Skeletal muscle satellite cell (primary cell): Measurements from ENCODE around the gene CLEC16A.
"Not testable (repeated sequence)": the region's sequence is repeated elsewhere in the genome, so short reads cannot be mapped to it uniquely, and the experiment has no call there.

Experiments
- H3K27me3 ChIP-seq: 2 replicates; pipeline ENCODE4 v1.7.0; 2013; ENCODE audit warnings: low read length; ENCODE audit not compliant: control insufficient read depth, insufficient read depth
- H3K36me3 ChIP-seq: 2 replicates; pipeline ENCODE4 v1.7.0; 2013; ENCODE audit warnings: mild to moderate bottlenecking, control low read depth, low read length; ENCODE audit not compliant: insufficient read depth
- H3K4me1 ChIP-seq: 2 replicates; pipeline ENCODE4 v1.7.0; 2013; ENCODE audit warnings: low read length; ENCODE audit not compliant: control insufficient read depth, insufficient read depth
- H3K4me2 ChIP-seq: 2 replicates; pipeline ENCODE4 v1.7.0; 2013; ENCODE audit warnings: mild to moderate bottlenecking, low read length
- H3K4me3 ChIP-seq: 2 replicates; pipeline ENCODE4 v1.7.0; 2013; ENCODE audit warnings: low read length
- H3K9ac ChIP-seq: 2 replicates; pipeline ENCODE4 v1.7.0; 2013; ENCODE audit warnings: mild to moderate bottlenecking, low read depth, low read length, moderate library complexity
- H3K9me3 ChIP-seq: replicated peaks from 2 replicates; pipeline ENCODE4 v1.7.0; 2013; ENCODE audit warnings: mild to moderate bottlenecking, control low read depth, low read length

CLEC16A gene

DNA sequence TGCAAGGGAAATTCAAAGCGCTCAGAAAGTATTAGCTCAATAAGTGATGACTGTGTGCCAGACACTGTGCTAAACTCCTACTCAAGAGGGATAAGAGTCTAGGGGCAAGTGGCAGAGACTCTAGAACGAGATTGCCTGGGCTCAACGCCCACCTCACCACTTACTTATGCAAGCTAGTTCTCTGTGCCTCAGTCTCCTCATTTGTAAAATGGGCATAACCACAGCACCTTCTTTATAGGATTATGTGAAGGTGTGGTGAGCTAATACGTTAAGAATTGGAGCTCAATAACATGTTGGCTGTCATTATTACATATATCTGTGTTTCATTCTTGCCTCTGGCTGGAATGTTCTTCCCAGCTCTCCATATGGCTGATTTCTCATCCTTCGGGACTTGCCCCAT is 17.5 kb upstream of the CLEC16A start:
- Histone ChIP-seq H3K4me2 (no peak overlapping the region), H3K4me1 (peaks cover 13% of the 10 kb centered on the region), H3K36me3 (peaks cover 32% of the 10 kb centered on the region), H3K4me3 (no peak overlapping the region), H3K9ac (no peak overlapping the region), H3K9me3 (no peaks in the 10 kb centered on the region), H3K27me3 (no peaks in the 10 kb centered on the region)

DNA sequence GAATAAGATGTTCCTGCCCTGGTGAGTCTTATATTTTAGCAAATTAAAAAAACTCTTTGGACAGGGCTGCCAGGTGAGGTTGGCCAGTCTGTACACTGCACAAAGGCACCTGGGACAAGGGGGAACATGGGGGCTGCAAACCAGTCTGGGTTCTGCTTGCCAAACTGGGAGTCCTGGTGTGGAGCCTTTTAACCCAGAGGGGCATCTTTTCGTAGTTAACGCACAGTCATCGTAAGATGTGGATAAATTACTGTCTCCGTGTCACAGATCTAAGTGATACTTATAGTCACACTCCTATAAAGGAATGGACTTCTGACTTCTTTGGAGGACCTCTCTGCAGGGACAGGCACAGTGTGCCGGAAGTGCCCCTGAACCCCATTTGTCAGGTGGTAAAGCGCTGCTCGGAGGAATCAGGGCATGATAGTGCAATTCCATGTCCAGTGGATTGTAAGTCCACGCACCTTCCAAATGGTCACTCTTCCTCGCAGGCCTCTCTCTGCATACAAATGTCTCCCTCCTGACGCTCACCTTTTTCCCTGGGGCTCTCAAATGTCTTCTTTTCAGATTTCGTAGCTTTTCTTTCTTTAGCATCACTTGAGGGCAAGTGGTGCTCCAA is 16.8 kb upstream of the CLEC16A start:
- H3K27me3 ChIP-seq = no peaks in the 10 kb centered on the region
- H3K4me3 ChIP-seq = no peak overlapping the region
- no peak overlapping the region for H3K4me2 ChIP-seq
- no peak overlapping the region for H3K9ac ChIP-seq
- H3K36me3 ChIP-seq = peaks cover 37% of the 10 kb centered on the region
- peaks cover 6% of the 10 kb centered on the region for H3K4me1 ChIP-seq
- no peaks in the 10 kb centered on the region for H3K9me3 ChIP-seq

DNA sequence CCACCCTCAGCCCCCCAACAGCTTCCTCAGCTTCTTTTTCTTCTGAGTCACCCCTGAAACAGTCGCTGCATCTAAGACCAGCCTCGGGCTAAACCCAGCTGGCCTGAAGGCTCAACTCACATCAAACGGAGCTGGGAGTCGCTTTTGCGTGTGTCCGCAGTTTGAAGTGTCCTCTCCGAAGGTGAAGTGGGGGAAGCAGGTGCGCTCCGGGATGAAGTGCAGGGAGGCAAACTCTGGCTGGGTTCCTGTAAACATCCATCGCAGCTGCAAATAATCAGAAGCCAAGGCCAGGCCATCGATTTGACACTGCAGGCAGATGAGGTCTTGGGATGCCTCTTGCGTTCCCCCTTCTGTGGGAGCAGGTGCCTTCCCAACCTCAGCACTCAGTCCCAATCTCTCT is 15.3 kb upstream of the CLEC16A start:
- not testable (repeated sequence) for H3K4me2 ChIP-seq, H3K9me3 ChIP-seq, H3K27me3 ChIP-seq, H3K4me1 ChIP-seq, H3K4me3 ChIP-seq, H3K9ac ChIP-seq
- H3K36me3 ChIP-seq = peaks cover 44% of the 10 kb centered on the region

DNA sequence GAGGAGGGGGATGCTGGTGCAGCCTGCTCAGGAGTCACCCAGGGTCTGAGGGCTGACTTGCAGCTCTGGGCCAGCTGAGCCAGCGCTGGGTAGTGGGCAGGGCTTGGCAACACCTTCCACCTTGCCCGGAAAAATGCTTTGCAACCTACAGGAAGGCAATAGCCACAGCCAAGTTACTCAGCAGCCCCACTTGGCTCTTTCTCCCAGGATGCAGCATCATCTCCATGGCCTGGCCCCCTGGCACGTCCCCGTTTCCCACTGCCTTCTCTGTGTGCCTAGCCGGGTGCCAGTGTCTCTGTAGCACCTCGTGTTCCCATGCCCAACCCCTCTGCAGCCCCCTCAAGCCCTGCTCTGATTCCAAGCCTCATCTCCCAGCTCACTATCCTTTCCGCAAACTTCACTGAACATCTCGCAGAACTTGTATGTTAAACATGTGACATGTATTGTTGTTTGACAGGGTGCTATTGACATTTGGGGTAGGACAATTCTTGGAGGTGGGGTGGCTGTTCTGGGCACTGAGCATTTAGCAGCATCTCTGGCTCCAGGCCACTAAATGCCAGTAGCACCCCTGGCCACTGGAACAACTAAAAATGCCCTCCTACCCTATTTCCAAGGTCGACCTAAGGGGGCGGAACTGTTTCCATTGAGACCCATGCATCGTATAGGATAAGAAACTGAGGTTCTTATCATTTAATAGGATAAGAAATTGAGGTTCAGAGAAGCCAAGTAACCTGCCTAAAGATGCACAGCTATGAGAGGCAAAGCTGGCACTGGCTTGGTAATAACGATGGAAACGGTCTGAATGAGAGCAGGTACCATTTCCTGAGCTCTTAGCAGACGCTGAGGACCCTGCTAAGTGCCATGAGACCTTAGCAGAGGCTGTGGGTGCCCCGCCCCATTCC is 14.3 kb upstream of the CLEC16A start:
- Histone ChIP-seq H3K4me3 (no peak overlapping the region), H3K9me3 (no peaks in the 10 kb centered on the region), H3K9ac (no peak overlapping the region), H3K27me3 (no peaks in the 10 kb centered on the region), H3K4me1 (peaks cover 4% of the 10 kb centered on the region), H3K4me2 (no peak overlapping the region), H3K36me3 (peaks cover 44% of the 10 kb centered on the region)

DNA sequence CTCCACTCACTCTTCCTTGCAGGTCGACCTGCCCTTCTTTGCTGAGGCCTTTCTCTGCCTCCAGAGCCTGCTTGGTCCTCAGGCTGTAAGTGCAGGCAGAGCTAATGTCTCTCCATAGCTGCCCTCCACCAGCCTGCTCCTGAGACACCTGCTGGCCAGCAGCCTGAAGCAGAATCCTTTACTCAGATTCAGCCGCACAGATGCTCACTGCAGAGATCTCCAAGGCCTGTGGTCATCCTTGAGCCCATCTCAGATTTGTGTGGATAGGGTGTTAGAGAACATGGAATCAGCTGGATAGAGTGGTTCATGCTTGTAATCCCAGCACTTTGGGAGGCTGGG is 13.6 kb upstream of the CLEC16A start:
- H3K4me1 ChIP-seq = peaks cover 8% of the 10 kb centered on the region
- no peak overlapping the region for H3K9ac ChIP-seq
- H3K4me2 ChIP-seq = no peak overlapping the region
- H3K36me3 ChIP-seq = peaks cover 44% of the 10 kb centered on the region
- H3K9me3 ChIP-seq = no peaks in the 10 kb centered on the region
- H3K4me3 ChIP-seq = no peak overlapping the region
- no peaks in the 10 kb centered on the region for H3K27me3 ChIP-seq

DNA sequence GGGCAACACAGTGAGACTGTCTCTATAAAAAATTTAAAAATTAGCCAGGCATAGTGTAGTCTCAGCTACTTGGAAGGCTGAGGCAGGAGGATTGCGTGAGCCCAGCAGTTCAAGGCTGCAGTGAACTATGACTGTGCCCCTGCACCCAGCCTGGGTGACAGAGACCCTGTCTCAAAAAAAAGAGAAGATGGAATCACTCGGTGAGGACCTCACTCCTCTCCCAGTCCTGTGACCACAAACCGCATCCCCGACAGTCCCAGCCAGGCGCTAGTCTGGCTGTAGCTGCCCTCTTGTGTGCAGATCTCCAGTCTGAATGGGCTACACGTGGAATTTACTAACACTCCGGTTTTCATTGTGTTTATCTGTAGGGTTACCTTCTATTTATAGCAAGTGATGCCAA is 13.2 kb upstream of the CLEC16A start:
- Histone ChIP-seq H3K4me3 (no peak overlapping the region), H3K9me3 (no peaks in the 10 kb centered on the region), H3K27me3 (no peaks in the 10 kb centered on the region), H3K9ac (no peak overlapping the region), H3K36me3 (peaks cover 42% of the 10 kb centered on the region), H3K4me2 (no peak overlapping the region), H3K4me1 (peaks cover 9% of the 10 kb centered on the region)

DNA sequence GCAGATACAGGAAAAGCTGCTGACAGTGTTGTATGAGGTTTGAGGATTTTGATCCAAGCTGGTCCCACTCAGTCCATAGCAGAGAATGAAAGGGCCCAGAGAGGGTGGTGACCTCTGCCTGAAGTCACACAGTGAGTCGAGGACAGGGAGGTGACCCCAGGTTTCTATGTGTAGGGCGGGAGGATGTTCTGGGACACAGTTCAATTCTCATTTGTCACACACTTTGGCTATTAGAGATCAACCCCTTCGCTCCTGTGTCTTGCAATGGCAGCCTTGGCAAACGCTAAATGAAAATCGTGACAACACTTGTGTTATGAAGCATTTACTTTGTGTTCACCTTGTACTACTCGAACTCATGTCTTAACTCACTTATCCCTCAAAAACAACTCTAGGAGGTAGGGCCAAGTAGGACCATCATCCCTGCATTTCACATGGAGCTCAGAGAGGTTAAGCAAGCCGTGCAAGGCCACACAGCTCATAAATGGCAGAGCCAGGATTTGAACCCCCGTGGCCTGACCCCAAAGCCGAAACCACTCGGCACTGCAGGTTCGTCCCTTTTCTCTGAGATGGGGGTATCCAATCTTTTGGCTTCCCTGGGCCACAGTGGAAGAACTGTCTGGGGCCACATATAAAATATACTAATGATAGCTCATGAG is 12.3 kb upstream of the CLEC16A start:
- Histone ChIP-seq H3K9me3 (no peaks in the 10 kb centered on the region), H3K4me2 (no peak overlapping the region), H3K4me3 (no peak overlapping the region), H3K27me3 (no peaks in the 10 kb centered on the region), H3K9ac (no peak overlapping the region), H3K4me1 (peaks cover 9% of the 10 kb centered on the region), H3K36me3 (peaks cover 39% of the 10 kb centered on the region)

DNA sequence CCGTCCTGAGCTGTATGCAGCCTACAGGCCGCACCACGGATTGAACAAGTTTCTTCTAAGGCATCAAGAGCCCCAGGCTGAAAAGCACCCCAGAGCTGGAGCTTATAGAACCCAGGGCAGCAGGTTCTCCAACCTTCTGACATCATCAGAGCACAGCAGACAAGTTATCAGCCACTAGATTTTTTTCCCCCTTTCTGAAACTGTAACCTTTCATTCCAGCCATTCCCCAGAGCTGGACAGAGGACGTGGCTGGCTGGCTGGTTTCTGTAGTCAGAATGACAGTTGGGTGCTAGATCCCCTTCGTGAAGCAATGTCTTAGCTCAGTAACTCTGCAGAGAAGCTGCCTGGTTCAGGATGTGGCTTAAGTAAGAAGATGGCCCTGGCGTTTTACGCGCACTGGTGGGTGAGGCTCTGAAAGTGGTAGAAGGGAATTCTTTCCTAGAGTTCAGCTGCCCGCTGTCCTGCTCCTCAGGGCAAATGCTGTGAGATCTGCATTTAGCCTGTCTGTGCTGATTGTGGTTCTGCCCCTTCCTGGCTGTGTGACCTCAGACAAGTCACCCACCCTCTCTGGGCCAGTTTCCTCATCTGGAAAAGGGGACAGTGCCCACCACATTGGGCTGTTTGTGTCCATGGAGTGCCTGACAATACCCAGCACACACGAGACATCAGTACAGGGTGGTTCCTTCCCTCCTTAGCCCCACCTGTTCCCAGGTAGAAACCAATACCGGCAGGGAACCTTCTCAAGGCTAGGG is 11.2 kb upstream of the CLEC16A start:
- H3K4me3 ChIP-seq = no peak overlapping the region

DNA sequence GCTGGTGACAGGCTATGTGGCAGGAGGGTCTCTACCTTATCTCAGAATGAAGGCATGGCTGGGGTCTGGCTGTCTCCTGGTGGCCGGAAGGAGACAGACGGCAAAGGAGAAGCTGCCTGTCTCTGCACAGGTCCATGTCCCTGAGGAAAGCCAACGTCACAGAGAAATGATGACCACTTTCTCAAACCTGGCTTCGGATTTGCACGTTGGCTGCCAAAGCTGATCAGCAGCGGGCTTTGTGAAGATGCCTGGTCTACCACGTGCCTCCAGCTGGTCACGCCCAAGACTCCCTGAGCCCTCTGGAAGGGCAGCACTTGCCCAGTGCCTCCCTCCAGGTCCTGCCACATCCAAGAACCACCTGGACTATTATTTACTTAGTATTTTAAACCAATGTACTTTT is 10.5 kb upstream of the CLEC16A start:
- peaks cover 34% of the 10 kb centered on the region for H3K36me3 ChIP-seq
- no peak overlapping the region for H3K4me2 ChIP-seq
- H3K4me3 ChIP-seq = no peak overlapping the region
- H3K9ac ChIP-seq = no peak overlapping the region
- no peaks in the 10 kb centered on the region for H3K9me3 ChIP-seq
- H3K27me3 ChIP-seq = no peaks in the 10 kb centered on the region
- H3K4me1 ChIP-seq = peaks cover 24% of the 10 kb centered on the region

More for the DNA sequence above, 11.2 kb upstream of the CLEC16A start:
- no peak overlapping the region for H3K4me2 ChIP-seq
- H3K9ac ChIP-seq = no peak overlapping the region
- H3K27me3 ChIP-seq = no peaks in the 10 kb centered on the region
- peaks cover 33% of the 10 kb centered on the region for H3K36me3 ChIP-seq
- peaks cover 16% of the 10 kb centered on the region for H3K4me1 ChIP-seq
- H3K9me3 ChIP-seq = no peaks in the 10 kb centered on the region

DNA sequence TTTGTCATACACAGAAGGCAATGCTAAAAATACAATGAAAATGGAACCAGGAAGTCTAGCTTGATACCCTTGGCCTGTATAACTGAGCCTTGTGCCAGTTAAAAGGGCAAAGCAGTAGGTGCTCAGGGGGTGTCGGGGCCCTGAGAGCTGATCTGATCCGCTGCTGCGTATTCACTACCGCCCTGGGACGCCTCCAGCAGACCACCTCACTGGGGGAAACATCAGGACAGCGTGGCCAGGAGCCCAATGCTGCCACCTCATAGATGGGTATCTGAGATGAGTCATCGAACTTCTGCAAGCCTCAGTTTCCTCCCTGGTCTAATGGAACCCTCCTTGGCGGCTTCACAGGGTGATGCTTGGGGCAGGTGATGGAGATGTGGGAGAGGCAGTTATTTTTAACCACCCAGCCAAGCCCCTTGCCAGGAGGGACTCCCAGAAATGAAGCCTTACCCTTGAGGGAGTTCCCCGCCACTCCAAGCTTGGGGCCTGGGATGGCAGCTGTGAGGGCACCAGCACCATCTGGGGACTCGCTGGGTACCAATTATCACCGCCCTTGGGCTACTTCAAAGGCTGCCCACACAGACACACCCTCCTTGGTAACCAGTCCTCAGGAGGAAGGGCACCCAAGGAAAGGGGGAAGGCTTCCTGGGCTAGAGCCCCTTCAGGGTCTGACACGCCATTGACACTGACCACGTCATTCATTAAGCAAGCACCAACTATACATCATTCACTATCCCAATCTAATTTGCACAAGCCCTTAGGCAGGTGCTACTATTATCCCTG is 9.8 kb upstream of the CLEC16A start:
- Histone ChIP-seq H3K9me3 (no peaks in the 10 kb centered on the region), H3K9ac (no peak overlapping the region), H3K36me3 (peaks cover 36% of the 10 kb centered on the region), H3K4me1 (peaks cover 30% of the 10 kb centered on the region), H3K27me3 (no peaks in the 10 kb centered on the region), H3K4me3 (no peak overlapping the region), H3K4me2 (no peak overlapping the region)
